HEK293 (cell line): ENCODE results near the gene PI4KB.

ENCODE experiments used
- CTCF ChIA-PET: fragments of 350-600 bp; formaldehyde crosslinking; extraction: SDS; loops from one replicate; lab custom pipeline; 2021; ENCODE audit warnings: antibody characterized with exemption; lab: Yijun Ruan, JAX
- POLR2A ChIA-PET: fragments of 300-600 bp; formaldehyde crosslinking; extraction: SDS; loops from one replicate; lab custom pipeline; 2020; ENCODE audit warnings: antibody characterized with exemption, inconsistent platforms; lab: Yijun Ruan, JAX
- H3K27ac ChIP-seq: fragments of 200-500 bp; sonication (Bioruptor generic); 2 replicates; pipeline ENCODE4 v1.5.1; 2014; ENCODE audit warnings: low read depth, low read length, control low read depth, inconsistent platforms; ENCODE audit errors: extremely low read depth
- H3K36me3 ChIP-seq, 2 experiments: fragments of 200-500 bp in 1 of 2; sonication (Bioruptor generic) in 1 of 2; 1 replicate in 1 of 2; 2 replicates in 1 of 2; pipeline ENCODE4 v1.5.1; 2014 to 2017; ENCODE audit warnings: inconsistent platforms in 2 of 2, low read length in 2 of 2; ENCODE audit not compliant: control insufficient read depth in 2 of 2, insufficient read depth in 1 of 2
- H3K4me1 ChIP-seq: fragments of 200-500 bp; sonication (Bioruptor generic); 2 replicates; pipeline ENCODE4 v1.5.1; 2014; ENCODE audit warnings: mild to moderate bottlenecking, low read length, inconsistent platforms; ENCODE audit not compliant: control insufficient read depth, insufficient read depth
- H3K4me3 ChIP-seq: 2 replicates; pipeline ENCODE4 v1.5.1; 2011; ENCODE audit warnings: low read depth, mild to moderate bottlenecking, control low read depth, low read length, moderate library complexity
- H3K9me3 ChIP-seq: fragments of 200-500 bp; sonication (Bioruptor generic); 2 replicates; pipeline ENCODE4 v1.5.1; 2014; ENCODE audit warnings: low read depth, low read length, inconsistent platforms; ENCODE audit not compliant: control insufficient read depth, insufficient read depth
- GLIS1 ChIP-seq: fragments of 450-650 bp; formaldehyde crosslinking; IDR thresholded peaks from 2 replicates; pipeline ENCODE4 v1.5.1; 2016; ENCODE audit warnings: missing biosample characterization, missing genetic modification characterization
- KLF9 ChIP-seq: fragments of 450-650 bp; formaldehyde crosslinking; IDR thresholded peaks from 2 replicates; pipeline ENCODE4 v1.5.1; 2016; ENCODE audit warnings: missing biosample characterization, missing genetic modification characterization, low read depth
- PATZ1 ChIP-seq: fragments of 450-650 bp; formaldehyde crosslinking; IDR thresholded peaks from 2 replicates; pipeline ENCODE4 v1.5.1; 2016; ENCODE audit warnings: missing biosample characterization, missing genetic modification characterization
- PRDM6 ChIP-seq: fragments of 450-650 bp; formaldehyde crosslinking; IDR thresholded peaks from 2 replicates; pipeline ENCODE4 v1.5.1; 2017; ENCODE audit warnings: missing biosample characterization, missing genetic modification characterization
- SALL2 ChIP-seq: fragments of 450-650 bp; formaldehyde crosslinking; IDR thresholded peaks from 2 replicates; pipeline ENCODE4 v1.5.0; 2017; ENCODE audit warnings: missing biosample characterization, mild to moderate bottlenecking, missing genetic modification characterization, borderline replicate concordance
- TRIM28 ChIP-seq: IDR thresholded peaks from 2 replicates; pipeline ENCODE4 v1.6.1; 2011; ENCODE audit warnings: low read length, control low read depth, borderline replicate concordance
- WT1 ChIP-seq: fragments of 450-650 bp; formaldehyde crosslinking; IDR thresholded peaks from 2 replicates; pipeline ENCODE4 v1.5.1; 2016; ENCODE audit warnings: missing biosample characterization, missing genetic modification characterization
- ZBTB17 ChIP-seq: fragments of 450-650 bp; formaldehyde crosslinking; IDR thresholded peaks from 2 replicates; pipeline ENCODE4 v1.5.1; 2016; ENCODE audit warnings: missing biosample characterization, missing genetic modification characterization
- ZFP69B ChIP-seq: fragments of 450-650 bp; formaldehyde crosslinking; IDR thresholded peaks from 2 replicates; pipeline ENCODE4 v1.5.1; 2016; ENCODE audit warnings: missing biosample characterization, missing genetic modification characterization
- ZNF155 ChIP-seq: fragments of 450-650 bp; formaldehyde crosslinking; IDR thresholded peaks from 2 replicates; pipeline ENCODE4 v1.5.1; 2016; ENCODE audit warnings: missing biosample characterization, missing genetic modification characterization
- ZNF311 ChIP-seq: fragments of 450-650 bp; formaldehyde crosslinking; IDR thresholded peaks from 2 replicates; pipeline ENCODE4 v1.5.1; 2017; ENCODE audit warnings: missing biosample characterization, missing genetic modification characterization, borderline replicate concordance
- ZNF341 ChIP-seq: fragments of 450-650 bp; formaldehyde crosslinking; IDR thresholded peaks from 2 replicates; pipeline ENCODE4; 2016; ENCODE audit warnings: low read depth, missing biosample characterization, missing genetic modification characterization
- ZNF510 ChIP-seq: fragments of 450-650 bp; formaldehyde crosslinking; IDR thresholded peaks from 2 replicates; pipeline ENCODE4 v1.5.1; 2018; ENCODE audit warnings: mild to moderate bottlenecking, missing genetic modification characterization, missing biosample characterization; ENCODE audit not compliant: insufficient replicate concordance
- ZNF624 ChIP-seq: fragments of 450-650 bp; formaldehyde crosslinking; IDR thresholded peaks from 2 replicates; pipeline ENCODE4 v1.5.1; 2017; ENCODE audit warnings: missing biosample characterization, missing genetic modification characterization
- ZNF660 ChIP-seq: fragments of 450-650 bp; IDR thresholded peaks from 2 replicates; pipeline ENCODE4 v1.5.1; 2018; ENCODE audit warnings: missing biosample characterization, mild to moderate bottlenecking, missing genetic modification characterization
- ZNF776 ChIP-seq: fragments of 450-650 bp; formaldehyde crosslinking; IDR thresholded peaks from 2 replicates; pipeline ENCODE4 v1.5.0; 2017; ENCODE audit warnings: missing biosample characterization, missing genetic modification characterization, borderline replicate concordance
- TF ChIP-seq, protein P1 (sequence below): fragments of 450-650 bp; IDR thresholded peaks from 2 replicates; pipeline ENCODE4 v1.5.1; 2018; ENCODE audit warnings: missing biosample characterization, missing genetic modification characterization
- TF ChIP-seq, protein P2 (sequence below): fragments of 450-650 bp; formaldehyde crosslinking; IDR thresholded peaks from 2 replicates; pipeline ENCODE4 v1.5.1; 2016; ENCODE audit warnings: missing biosample characterization, missing genetic modification characterization, borderline replicate concordance
- TF ChIP-seq, protein P3 (sequence below): fragments of 450-650 bp; formaldehyde crosslinking; IDR thresholded peaks from 2 replicates; pipeline ENCODE4 v1.5.1; 2016; ENCODE audit warnings: missing biosample characterization, missing genetic modification characterization, low read depth

The PI4KB gene

DNA sequence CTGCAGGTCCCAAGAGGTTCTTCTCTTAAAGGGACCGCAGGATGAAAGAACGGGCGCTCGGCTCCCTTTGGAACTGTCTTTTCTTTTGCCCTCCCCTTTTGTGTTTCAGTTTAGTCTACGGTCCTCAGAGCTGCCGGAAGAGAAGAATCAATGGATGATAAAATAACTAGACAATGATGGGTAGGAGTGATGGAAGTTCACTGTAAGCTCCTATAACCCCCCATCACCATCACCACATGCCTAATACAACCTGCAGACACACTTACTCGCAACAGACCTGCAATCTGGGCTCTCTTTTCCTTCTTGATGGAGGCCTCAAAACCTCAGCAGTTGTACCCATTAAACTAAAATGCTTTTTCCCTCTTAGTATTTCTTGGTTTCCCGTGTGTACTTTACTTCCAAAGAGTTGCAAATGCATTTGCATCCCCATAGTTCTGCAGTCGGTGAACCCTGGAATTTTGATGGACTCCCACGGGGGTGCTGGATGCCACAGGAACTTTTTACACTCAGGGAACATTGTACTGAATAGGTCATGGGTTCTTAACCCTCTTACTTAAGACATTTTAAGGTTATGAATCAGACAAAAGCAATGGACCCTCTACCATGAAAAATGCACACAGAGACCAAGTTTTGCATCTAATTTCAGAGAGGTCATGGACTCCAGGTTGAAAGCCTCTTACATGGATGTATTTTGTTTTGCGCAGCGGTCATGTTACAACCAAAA lies 20.5 kb upstream of the PI4KB start:
- no peaks in the 10 kb centered on the region for H3K4me1 ChIP-seq
- no peaks in the 10 kb centered on the region for H3K9me3 ChIP-seq
- H3K36me3 ChIP-seq: peaks cover 3 to 31% of the 10 kb centered on the region in 2 experiments; a peak in 1 of 3 replicates
- CTCF ChIA-PET: interaction anchor here (1.2 kb wide), 1 partner anchor 11 kb away, joined by 5 read pairs; no protein-coding TSS in a partner anchor
- POLR2A ChIA-PET: no interaction called here
- peak overlapping the region; percentile 94; the same call in 1 of the 2 replicates for H3K27ac ChIP-seq
- TF ChIP-seq ZNF660 (tag by site-specific recombination) (peak; percentile 4; the same call in 1 of the 2 replicates), WT1 (no peak), TRIM28 (peak; percentile 61; the same call in 1 of the 2 replicates), ZBTB17 (tag by site-specific recombination) (peak; percentile 79)
- TF ChIP-seq, protein P1, sequence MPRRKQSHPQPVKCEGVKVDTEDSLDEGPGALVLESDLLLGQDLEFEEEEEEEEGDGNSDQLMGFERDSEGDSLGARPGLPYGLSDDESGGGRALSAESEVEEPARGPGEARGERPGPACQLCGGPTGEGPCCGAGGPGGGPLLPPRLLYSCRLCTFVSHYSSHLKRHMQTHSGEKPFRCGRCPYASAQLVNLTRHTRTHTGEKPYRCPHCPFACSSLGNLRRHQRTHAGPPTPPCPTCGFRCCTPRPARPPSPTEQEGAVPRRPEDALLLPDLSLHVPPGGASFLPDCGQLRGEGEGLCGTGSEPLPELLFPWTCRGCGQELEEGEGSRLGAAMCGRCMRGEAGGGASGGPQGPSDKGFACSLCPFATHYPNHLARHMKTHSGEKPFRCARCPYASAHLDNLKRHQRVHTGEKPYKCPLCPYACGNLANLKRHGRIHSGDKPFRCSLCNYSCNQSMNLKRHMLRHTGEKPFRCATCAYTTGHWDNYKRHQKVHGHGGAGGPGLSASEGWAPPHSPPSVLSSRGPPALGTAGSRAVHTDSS (tag by site-specific recombination): no peak
- peak overlapping the region; percentile 13 for H3K4me3 ChIP-seq

DNA sequence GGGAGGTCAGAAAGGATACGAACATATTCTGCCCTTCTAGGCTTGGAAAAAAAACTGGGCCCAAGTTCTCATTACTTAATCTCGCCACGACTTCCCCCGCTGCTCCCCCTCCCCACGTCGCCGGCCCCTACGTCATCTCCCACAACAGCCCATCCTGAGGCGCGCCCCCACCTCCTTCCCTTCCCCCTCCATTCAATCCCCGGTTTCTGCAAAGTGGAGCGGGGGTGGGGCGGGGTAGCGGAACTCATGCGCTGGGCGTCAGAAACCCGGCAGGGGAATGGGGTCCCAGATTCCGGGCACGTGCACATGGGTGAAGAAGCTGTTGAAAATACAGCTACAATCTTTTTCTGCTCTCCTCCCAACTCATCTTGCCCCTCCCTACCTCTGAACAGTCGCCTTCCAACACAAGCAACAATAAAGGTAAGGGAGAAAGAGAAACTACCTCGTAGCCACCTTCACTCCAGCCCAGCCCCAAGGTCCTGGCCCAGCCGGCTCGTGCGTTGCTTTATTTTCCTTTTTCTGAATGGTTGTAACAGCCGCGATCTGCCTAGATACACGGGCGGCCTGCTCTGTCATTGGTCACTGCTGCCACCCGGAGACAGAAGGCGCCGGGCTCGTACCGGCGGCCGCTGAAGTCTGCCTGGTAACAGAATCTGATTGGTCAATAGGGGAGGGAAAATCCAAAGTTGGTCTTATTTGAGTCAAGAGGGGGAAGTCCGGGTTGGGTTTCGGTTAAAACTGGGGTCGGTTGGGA lies 19.7 kb upstream of the PI4KB start, which contains the start of gene RFX5:
Gene RFX5, minus strand, starts transcription at position 484 of the 754 bp plus-strand sequence. CDS start 932 bp downstream, outside the sequence.
- Histone ChIP-seq H3K36me3 (peaks cover 3 to 39% of the 10 kb centered on the region in 2 experiments; a peak in 2 of 3 replicates), H3K4me3 (peak within 1 kb of the TSS; percentile 64), H3K27ac (peak within 1 kb of the TSS; percentile 94), H3K4me1 (no peaks in the 10 kb centered on the region), H3K9me3 (no peaks in the 10 kb centered on the region)
- CTCF ChIA-PET: interaction anchor here (1.2 kb wide), 1 partner anchor 10 kb away, joined by 5 read pairs; no protein-coding TSS in a partner anchor
- POLR2A ChIA-PET: interaction anchor here (0.6 kb wide), 1 partner anchor 93 kb away, joined by 3 read pairs; the partner anchor contains the start of gene PSMD4
- TF ChIP-seq KLF9 (tag by site-specific recombination): peak; percentile 84
- peak; percentile 94 for TF ChIP-seq ZNF341
- no peak for TF ChIP-seq PRDM6
- TF ChIP-seq, protein P2, sequence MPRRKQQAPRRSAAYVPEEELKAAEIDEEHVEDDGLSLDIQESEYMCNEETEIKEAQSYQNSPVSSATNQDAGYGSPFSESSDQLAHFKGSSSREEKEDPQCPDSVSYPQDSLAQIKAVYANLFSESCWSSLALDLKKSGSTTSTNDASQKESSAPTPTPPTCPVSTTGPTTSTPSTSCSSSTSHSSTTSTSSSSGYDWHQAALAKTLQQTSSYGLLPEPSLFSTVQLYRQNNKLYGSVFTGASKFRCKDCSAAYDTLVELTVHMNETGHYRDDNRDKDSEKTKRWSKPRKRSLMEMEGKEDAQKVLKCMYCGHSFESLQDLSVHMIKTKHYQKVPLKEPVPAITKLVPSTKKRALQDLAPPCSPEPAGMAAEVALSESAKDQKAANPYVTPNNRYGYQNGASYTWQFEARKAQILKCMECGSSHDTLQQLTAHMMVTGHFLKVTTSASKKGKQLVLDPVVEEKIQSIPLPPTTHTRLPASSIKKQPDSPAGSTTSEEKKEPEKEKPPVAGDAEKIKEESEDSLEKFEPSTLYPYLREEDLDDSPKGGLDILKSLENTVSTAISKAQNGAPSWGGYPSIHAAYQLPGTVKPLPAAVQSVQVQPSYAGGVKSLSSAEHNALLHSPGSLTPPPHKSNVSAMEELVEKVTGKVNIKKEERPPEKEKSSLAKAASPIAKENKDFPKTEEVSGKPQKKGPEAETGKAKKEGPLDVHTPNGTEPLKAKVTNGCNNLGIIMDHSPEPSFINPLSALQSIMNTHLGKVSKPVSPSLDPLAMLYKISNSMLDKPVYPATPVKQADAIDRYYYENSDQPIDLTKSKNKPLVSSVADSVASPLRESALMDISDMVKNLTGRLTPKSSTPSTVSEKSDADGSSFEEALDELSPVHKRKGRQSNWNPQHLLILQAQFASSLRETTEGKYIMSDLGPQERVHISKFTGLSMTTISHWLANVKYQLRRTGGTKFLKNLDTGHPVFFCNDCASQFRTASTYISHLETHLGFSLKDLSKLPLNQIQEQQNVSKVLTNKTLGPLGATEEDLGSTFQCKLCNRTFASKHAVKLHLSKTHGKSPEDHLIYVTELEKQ (tag by site-specific recombination): peak; percentile 42; the same call in 1 of the 2 replicates
- TF ChIP-seq ZNF624 (tag by site-specific recombination): no peak
- TF ChIP-seq ZFP69B: peak; percentile 31; the same call in 1 of the 2 replicates
- TF ChIP-seq ZNF311 (tag by site-specific recombination): no peak
- no peak for TF ChIP-seq ZNF510
- peak; percentile 95 for TF ChIP-seq PATZ1
- peak; percentile 27; the same call in 1 of the 2 replicates for TF ChIP-seq GLIS1 (tag by site-specific recombination)
- no peak for TF ChIP-seq ZNF776 (tag by site-specific recombination)
- TF ChIP-seq, protein P3, sequence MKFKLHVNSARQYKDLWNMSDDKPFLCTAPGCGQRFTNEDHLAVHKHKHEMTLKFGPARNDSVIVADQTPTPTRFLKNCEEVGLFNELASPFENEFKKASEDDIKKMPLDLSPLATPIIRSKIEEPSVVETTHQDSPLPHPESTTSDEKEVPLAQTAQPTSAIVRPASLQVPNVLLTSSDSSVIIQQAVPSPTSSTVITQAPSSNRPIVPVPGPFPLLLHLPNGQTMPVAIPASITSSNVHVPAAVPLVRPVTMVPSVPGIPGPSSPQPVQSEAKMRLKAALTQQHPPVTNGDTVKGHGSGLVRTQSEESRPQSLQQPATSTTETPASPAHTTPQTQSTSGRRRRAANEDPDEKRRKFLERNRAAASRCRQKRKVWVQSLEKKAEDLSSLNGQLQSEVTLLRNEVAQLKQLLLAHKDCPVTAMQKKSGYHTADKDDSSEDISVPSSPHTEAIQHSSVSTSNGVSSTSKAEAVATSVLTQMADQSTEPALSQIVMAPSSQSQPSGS (tag by site-specific recombination): peak; percentile 95
- no peak for TF ChIP-seq SALL2 (tag by site-specific recombination)
- no peak for TF ChIP-seq ZNF155 (tag by site-specific recombination)
